VCaP (cell line): Measurements from ENCODE around the gene CLDN8.

Experiments used
- H3K27ac ChIP-seq: fragments of 450-650 bp; 2 replicates; pipeline ENCODE4 v1.5.1; 2017
- TF ChIP-seq, protein P1 (sequence below): fragments of 450-650 bp; conservative IDR thresholded peaks from 2 replicates; pipeline ENCODE4 v1.5.1; 2017; ENCODE audit warnings: mild to moderate bottlenecking, moderate library complexity

Gene CLDN8

DNA sequence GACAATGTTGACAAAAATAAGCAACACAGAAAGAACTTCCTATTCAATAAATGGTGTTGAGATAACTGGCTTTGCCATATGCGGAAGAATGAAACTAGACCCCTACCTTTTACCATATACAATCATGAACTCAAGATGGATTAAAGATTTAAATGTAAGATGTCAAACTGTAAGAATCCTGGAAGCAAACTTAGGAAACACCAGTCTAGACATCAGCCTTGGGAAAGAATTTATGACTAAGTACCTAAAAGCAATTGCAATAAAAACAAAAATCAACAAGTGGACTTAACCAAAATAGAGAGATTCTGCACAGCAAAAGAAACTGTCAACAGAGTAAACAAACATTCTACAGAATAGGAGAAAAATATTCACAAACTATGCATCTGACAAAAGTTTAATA, 16.1 kb upstream of the CLDN8 start:
- TF ChIP-seq, protein P1, sequence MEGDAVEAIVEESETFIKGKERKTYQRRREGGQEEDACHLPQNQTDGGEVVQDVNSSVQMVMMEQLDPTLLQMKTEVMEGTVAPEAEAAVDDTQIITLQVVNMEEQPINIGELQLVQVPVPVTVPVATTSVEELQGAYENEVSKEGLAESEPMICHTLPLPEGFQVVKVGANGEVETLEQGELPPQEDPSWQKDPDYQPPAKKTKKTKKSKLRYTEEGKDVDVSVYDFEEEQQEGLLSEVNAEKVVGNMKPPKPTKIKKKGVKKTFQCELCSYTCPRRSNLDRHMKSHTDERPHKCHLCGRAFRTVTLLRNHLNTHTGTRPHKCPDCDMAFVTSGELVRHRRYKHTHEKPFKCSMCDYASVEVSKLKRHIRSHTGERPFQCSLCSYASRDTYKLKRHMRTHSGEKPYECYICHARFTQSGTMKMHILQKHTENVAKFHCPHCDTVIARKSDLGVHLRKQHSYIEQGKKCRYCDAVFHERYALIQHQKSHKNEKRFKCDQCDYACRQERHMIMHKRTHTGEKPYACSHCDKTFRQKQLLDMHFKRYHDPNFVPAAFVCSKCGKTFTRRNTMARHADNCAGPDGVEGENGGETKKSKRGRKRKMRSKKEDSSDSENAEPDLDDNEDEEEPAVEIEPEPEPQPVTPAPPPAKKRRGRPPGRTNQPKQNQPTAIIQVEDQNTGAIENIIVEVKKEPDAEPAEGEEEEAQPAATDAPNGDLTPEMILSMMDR = no peak
- peak overlapping the region; percentile 95 for H3K27ac ChIP-seq

DNA sequence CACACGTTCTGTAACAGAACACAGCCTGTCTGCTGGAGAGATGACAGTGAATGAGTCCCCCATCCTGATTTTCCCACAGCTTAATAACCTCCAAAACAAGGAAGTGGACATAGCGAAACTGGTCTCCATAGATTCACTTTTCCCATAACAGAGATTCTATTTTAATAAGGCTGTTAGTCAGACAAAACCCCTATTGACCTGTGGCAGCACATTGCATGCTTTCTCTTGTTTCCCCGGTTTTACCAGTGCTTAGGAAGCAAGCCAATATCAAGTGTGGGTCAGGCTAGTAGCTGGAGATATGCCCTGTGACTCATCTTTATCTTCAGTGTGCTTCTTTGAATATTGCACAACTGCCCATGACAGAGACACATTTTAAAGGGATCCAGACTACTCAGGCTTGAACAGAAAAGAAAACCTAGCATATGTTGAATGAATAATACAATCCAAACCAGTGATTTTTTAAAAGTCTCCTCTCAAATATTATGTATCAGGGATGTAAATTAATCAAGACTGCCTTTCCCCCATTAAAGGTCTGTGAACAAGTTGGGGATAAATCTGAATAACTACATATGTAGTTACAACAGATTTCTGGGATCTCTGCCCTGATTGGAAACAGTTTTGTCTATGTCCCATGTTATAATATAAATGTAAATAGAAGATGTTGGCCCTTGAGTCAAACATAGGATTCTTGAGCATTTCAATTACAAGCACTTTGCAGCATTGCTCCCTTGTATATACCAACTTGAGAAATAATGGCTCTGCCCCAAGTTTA, 11.9 kb upstream of the CLDN8 start:
- H3K27ac ChIP-seq = peak overlapping the region; percentile 95
- TF ChIP-seq, protein P1 = no peak

DNA sequence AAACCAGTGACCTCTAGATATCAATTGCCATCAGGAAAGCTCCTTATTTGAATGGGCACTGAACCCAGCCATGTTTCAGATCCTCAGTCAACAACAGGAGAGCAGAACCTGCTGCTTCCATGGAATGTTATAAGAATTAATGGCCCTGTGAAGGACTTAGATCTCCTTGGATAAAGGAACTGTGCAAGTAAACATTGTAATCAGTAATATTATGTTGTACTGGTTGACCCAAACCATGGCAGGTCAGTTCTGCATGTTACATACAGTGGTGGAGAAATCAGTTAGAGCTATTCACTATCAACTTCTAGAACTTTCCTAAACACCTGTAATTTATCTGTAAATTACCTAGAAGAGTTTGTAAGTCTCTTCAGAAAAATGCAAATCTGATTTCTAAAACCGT, 11.2 kb upstream of the CLDN8 start:
- TF ChIP-seq, protein P1 = no peak
- peak overlapping the region; percentile 95 for H3K27ac ChIP-seq

DNA sequence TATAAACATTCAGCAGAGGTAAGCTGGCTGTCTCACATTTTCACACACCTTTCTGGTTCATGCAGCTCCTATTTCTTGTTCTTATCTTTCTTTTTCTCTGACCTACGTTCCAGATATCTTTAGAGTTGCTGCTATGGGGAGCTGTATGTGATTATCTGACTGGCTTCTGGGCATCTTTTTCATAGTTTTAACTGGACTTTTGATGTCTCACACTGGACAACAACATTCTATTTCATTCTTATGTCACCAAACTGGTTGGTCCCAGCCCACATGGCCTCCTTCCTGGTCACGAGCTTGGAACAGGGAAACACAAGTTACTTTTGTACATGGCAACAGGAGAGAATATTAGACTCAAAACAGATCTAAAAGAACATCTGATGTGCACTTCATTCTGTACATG, 7.7 kb upstream of the CLDN8 start:
- peak overlapping the region; percentile 72 for H3K27ac ChIP-seq
- TF ChIP-seq, protein P1 = no peak

DNA sequence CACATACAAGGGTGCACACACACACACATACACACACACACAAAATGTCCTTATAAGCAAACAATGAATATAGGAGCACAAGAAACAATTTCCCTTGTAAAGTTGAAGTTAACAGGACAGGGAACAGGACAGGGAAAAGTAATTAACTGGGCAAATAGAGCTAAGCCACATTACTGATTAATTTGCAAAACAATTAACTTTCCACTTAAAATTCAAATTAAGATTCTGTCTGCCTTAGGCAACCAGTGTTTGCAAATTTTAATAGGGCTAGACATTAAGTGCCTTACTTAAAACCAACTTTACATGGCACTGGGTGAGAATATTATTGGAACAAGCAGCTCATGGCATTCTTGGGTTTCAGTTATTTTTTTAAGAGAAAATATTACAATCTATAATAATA, 6.8 kb upstream of the CLDN8 start:
- H3K27ac ChIP-seq = peak overlapping the region; percentile 72
- TF ChIP-seq, protein P1 = no peak

DNA sequence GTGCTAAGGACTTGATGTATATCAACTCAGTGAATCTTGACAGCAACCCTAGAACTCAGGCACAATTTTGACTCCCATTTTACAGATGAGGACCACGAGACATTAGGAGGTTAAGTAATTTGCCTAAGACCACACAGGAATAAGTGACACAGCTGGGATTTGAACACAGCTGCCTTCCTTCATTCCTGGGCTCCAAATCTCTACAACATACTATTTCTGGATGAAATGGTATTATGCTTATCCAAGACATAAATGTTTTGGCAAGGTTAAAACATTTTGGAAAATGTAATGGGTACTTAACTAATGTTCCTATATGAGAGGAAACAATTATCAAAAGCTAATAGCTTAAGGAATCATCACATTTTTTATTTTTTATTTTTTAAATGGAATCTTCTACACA, 4.8 kb downstream of the CLDN8 start:
- H3K27ac ChIP-seq = no peak overlapping the region
- TF ChIP-seq, protein P1 = no peak

DNA sequence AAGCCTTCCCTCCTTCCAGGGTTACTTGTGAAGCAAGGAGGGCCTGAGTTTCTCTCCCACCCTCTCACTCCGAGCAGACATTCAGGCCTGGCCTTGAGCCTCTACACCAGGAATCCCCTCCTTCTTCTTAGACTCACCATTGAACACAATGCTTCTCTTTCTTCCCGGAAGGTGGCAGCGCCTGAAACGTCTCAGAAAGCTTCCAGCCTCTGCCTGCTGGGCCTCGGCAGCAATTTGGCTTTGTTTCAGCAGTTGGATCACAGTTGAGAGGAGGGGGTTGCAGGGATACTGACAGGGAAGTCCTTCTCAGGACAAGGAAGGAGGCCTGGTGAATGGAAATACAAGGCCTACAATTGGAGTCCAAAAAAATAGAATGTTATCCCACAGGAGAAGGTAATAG, 6.3 kb downstream of the CLDN8 start:
- H3K27ac ChIP-seq = no peak overlapping the region

More for the DNA sequence above, 6.3 kb downstream of the CLDN8 start:
- TF ChIP-seq, protein P1 = 0 out of 2 replicates have a peak, but pooled peaks have one; percentile 8
